GM12892 (cell line): ENCODE results near the gene EXT2. TPM values are rescaled to one million over a fixed set of nuclear protein-coding genes. Genes with fewer than 3 reads are reported as not detected.
A peak's percentile ranks its signal among the peaks of the same experiment; 100 is the strongest.

ENCODE experiments used
- DNase-seq: peaks from one replicate; pipeline ENCODE4 v3.0.0; 2011; ENCODE audit not compliant: insufficient read length
- FAIRE-seq: peaks from 2 replicates; lab custom pipeline; 2011; peaks lifted over from hg19 to GRCh38; lab: Jason Lieb, UNC
- POLR2A ChIP-seq: IDR thresholded peaks from 2 replicates; pipeline ENCODE4 v1.6.1; 2011; ENCODE audit warnings: low read depth, low read length, control low read depth
- POLR2AphosphoS5 ChIP-seq: IDR thresholded peaks from 2 replicates; pipeline ENCODE4 v1.6.1; 2011; ENCODE audit warnings: low read depth, low read length, control low read depth
- TAF1 ChIP-seq: IDR thresholded peaks from 2 replicates; pipeline ENCODE4 v1.6.1; 2011; ENCODE audit warnings: low read depth, mild to moderate bottlenecking, control low read depth, low read length, borderline replicate concordance
- polyA plus RNA-seq: library from polyadenylated mRNA; unstranded; fragments of >200 nt; gene quantifications from one replicate; pipeline ENCODE4 v1.2.1, GENCODE V29; 2012; ENCODE audit warnings: missing spikeins, inconsistent platforms; ENCODE audit not compliant: missing spikeins

Gene EXT2
- 8.9 TPM for polyA plus RNA-seq

- DNase-seq (peak; percentile 89), FAIRE-seq (peak; percentile 91)
- no peak for TF ChIP-seq POLR2AphosphoS5
- TF ChIP-seq TAF1, result no peak
- TF ChIP-seq POLR2A, result no peak
These were observed at the start of gene EXT2 for GRCh38 chr11:44095506-44096359. EXT2 (plus strand) TSS chr11:44095678; CDS start chr11:44107713, 12,035 bp downstream.

- DNase-seq (no peak), FAIRE-seq (no peak)
- TF ChIP-seq POLR2A (no peak), POLR2AphosphoS5 (no peak), TAF1 (no peak)
These were observed 49.3 kb upstream of the EXT2 start for GRCh38 chr11:44046182-44046581.

- DNase-seq, result no peak
- TF ChIP-seq POLR2AphosphoS5, result no peak
- TF ChIP-seq TAF1, result no peak
- no peak for TF ChIP-seq POLR2A
- no peak for FAIRE-seq
These were observed 48.2 kb upstream of the EXT2 start for GRCh38 chr11:44047298-44047697.

DNA sequence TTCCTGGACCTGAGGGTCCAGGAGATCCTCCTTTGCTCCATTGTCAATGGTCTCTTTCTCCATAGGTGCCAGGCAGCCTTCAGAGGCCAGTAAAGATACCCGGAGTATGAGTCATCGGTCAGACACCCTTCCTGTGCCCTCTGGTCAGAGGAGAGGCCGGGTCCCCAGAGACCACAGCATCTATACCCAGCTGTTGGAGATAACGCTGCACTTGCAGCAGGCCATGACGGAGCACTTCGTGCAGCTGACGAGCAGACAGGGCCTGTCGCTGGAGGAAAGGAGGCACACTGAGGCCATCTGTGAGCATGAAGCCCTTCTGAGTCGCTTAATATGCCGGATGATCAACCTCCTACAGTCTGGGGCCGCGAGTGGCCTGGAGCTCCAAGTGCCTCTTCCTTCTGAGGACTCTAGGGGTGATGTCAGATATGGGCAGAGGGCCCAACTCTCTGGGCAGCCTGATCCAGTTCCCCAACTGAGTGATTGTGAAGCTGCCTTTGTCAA is 47.5 kb upstream of the EXT2 start, which contains the start of gene ACCSL:
Gene ACCSL, plus strand, starts transcription at position 51 of the 501 bp plus-strand sequence. Its CDS starts 56 bp downstream, at position 107.
- DNase-seq (no peak), FAIRE-seq (no peak)
- TF ChIP-seq POLR2AphosphoS5, result no peak
- TF ChIP-seq POLR2A, result no peak
- no peak for TF ChIP-seq TAF1

GRCh38 chr11:44049832-44050231 is 45.6 kb upstream of the EXT2 start:
- FAIRE-seq, result no peak
- TF ChIP-seq POLR2A (no peak), POLR2AphosphoS5 (no peak), TAF1 (no peak)
- DNase-seq, result no peak

DNA sequence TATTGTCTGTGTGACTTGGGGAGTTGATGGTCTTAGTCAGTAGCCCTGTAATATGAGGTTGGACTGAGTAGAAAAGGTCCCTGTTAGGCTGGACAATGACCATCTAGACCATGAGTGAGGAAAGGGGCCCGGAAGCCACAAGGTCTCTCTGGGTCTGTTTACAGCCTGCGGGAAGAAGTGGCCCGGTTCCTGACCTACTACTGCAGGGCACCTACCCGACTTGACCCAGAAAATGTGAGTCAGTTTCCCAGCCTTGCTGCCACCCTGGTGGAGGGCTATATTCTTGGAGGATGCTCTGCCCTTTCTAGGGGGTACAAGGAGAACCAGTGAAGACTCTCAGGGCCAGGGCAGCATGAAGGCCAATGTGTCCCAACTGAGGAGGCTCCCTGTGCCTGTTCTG is 44.3 kb upstream of the EXT2 start:
- DNase-seq, result no peak
- FAIRE-seq, result no peak
- TF ChIP-seq TAF1, result no peak
- no peak for TF ChIP-seq POLR2A
- no peak for TF ChIP-seq POLR2AphosphoS5

GRCh38 chr11:44057340-44057739 is 38.1 kb upstream of the EXT2 start:
- TF ChIP-seq POLR2AphosphoS5 (no peak), POLR2A (no peak), TAF1 (no peak)
- FAIRE-seq (no peak), DNase-seq (no peak)

DNA sequence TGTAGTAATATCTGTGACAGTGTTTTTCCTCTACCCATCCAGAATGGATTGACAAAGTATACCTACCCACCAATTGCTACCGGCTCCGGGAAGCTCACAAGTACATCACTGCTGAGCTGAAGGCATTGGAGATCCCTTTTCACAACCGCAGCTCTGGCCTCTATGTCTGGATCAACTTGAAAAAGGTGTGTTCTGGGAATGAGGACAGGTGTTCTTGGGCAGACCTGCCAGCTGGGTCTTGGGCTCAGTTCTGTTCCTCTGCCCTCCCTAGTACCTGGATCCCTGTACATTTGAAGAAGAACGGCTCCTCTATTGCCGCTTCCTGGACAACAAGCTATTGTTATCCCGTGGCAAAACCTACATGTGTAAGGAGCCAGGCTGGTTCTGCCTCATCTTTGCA is 37.2 kb upstream of the EXT2 start:
- DNase-seq, result no peak
- FAIRE-seq, result no peak
- TF ChIP-seq POLR2AphosphoS5 (no peak), POLR2A (no peak), TAF1 (no peak)

- FAIRE-seq (no peak), DNase-seq (no peak)
- no peak for TF ChIP-seq TAF1
- no peak for TF ChIP-seq POLR2AphosphoS5
- TF ChIP-seq POLR2A, result no peak
These were observed 30.3 kb upstream of the EXT2 start for GRCh38 chr11:44065161-44065661.

- TF ChIP-seq TAF1 (0 out of 2 replicates have a peak, but pooled peaks have one; percentile 55), POLR2A (peak; percentile 88), POLR2AphosphoS5 (peak; percentile 78)
- peak; percentile 82 for DNase-seq
These were observed 29.4 kb upstream of the EXT2 start, which contains the start of gene ACCS for GRCh38 chr11:44065841-44066731. ACCS (plus strand) TSS chr11:44066270; CDS start chr11:44067628, 1,358 bp downstream.

More at GRCh38 chr11:44065841-44066731, 29.4 kb upstream of the EXT2 start, which contains the start of gene ACCS:
- peak; percentile 99 for FAIRE-seq
